BLaER1 treated with 17β-estradiol and CSF1 and Interleukin-3, amounts not matched to agents 10 nM and 100 nM (cell line): ENCODE results near the gene SOX8.

Experiments used
- H3K27ac ChIP-seq, 11 experiments: shearing (Covaris generic); formaldehyde crosslinking; 2 replicates each; pipeline ENCODE4 v1.8.1; 2022
- H3K27me3 ChIP-seq, 11 experiments: shearing (Covaris generic); formaldehyde crosslinking; 2 replicates each; pipeline ENCODE4 v1.8.1; 2022
- H3K36me3 ChIP-seq, 11 experiments: shearing (Covaris generic); formaldehyde crosslinking; 2 replicates each; pipeline ENCODE4 v1.8.1; 2022
- H3K4me1 ChIP-seq, 10 experiments: shearing (Covaris generic); formaldehyde crosslinking; 2 replicates each; pipeline ENCODE4 v1.8.1; 2022
- H3K4me2 ChIP-seq, 11 experiments: shearing (Covaris generic); formaldehyde crosslinking; 2 replicates each; pipeline ENCODE4 v1.8.1; 2022
- H3K4me3 ChIP-seq, 10 experiments: shearing (Covaris generic); formaldehyde crosslinking; 2 replicates each; pipeline ENCODE4 v1.8.1; 2022
- H3K9ac ChIP-seq, 11 experiments: shearing (Covaris generic); formaldehyde crosslinking; 2 replicates each; pipeline ENCODE4 v1.8.1; 2022
- H3K9me3 ChIP-seq, 11 experiments: shearing (Covaris generic); formaldehyde crosslinking; replicated peaks in 1 of 11; 2 replicates each; pipeline ENCODE4 v1.8.1; 2022
- H4K20me1 ChIP-seq, 11 experiments: shearing (Covaris generic); formaldehyde crosslinking; 2 replicates each; pipeline ENCODE4 v1.8.1; 2022
- Cebpa-rat ChIP-seq, 11 experiments: shearing (Covaris generic); IDR thresholded peaks; 2 replicates each; pipeline ENCODE4 v1.8.1; 2022

Gene SOX8

DNA sequence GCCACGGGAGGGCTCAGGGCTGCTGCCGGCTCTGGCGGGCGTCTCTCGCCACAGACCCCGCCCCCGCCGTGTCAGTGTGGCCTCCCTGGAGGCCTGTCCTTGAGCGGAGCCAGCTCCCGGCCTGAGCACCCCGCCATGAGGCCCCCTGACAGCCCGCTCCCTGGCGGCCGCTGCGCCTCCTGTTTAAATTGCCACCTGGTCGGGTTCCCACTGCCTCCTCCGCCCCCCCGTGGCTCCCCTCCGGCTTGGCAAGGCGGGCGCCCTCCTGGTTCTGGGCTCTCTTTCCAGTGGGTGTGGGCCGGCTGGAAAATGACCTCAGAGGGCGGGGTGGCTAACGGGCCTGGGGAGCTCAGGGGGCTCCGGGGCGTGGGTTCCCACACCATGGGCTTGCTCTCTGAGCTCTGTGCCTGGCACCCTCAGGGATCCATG is 48.9 kb downstream of the SOX8 start:
- H3K36me3 ChIP-seq, result no peaks in the 10 kb centered on the region
- peaks cover 0 to 22% (median 12%) of the 10 kb centered on the region in 11 experiments; a peak in 11 of 22 replicates for H3K9me3 ChIP-seq
- H3K27ac ChIP-seq, result no peak overlapping the region
- H3K4me3 ChIP-seq, result peak overlapping the region in 1 of 10 experiments; percentile 38; a peak in 2 of 20 replicates
- peak overlapping the region; percentile 3 to 75 (median 64); a peak in 18 of 22 replicates for H3K4me2 ChIP-seq
- TF ChIP-seq Cebpa-rat (IDR thresholded peaks at IDR 0.05), result no peak
- H3K9ac ChIP-seq, result no peak overlapping the region
- peaks cover 69 to 94% (median 79%) of the 10 kb centered on the region in 11 experiments for H3K27me3 ChIP-seq
- peaks cover 0 to 31% (median 25%) of the 10 kb centered on the region in 10 experiments; a peak in 16 of 20 replicates for H3K4me1 ChIP-seq
- H4K20me1 ChIP-seq, result peaks cover 0 to 72% (median 33%) of the 10 kb centered on the region in 11 experiments; a peak in 17 of 22 replicates

DNA sequence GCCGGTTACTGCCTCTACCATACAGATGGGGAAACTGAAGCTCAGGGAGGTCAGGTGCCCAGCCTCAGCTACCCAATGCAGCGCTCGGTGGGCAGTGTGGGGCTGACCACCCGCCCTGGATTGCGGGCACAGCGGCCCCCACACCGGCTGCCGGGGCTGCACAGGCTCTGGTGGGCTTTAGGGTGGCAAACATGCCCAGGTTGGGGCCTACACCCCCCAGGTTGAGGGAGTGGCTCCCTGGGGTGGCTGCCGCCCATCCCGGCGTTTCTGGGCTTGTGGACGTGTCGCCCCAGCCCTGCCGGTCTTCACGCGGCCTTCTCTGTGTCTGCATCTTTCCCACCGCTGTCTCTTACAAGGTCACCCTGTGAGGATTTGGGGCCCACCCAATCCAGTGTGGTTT is 50.1 kb downstream of the SOX8 start:
- peaks cover 67 to 94% (median 79%) of the 10 kb centered on the region in 11 experiments for H3K27me3 ChIP-seq
- H3K9me3 ChIP-seq, result peaks cover 0 to 22% (median 12%) of the 10 kb centered on the region in 11 experiments; a peak in 11 of 22 replicates

DNA sequence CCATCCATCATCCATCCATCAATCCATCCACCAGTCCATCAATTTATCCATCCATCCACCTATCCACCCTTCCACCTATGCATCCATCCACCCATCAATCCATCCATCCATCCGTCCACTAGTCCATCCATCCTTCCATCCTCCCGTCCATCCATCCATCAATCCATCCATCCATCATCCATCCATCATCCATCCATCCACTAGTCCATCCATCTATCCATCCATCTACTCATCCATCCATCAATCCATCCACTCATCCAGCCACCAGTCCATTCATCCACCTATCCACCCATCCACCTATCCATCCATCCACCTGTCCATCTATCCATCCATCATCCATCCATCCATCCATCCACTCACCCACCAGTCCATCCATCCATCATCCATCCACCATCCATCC is 51.0 kb downstream of the SOX8 start:
- no peak overlapping the region for H3K4me2 ChIP-seq
- peaks cover 0 to 22% (median 12%) of the 10 kb centered on the region in 11 experiments; a peak in 11 of 22 replicates for H3K9me3 ChIP-seq
- no peak overlapping the region for H3K9ac ChIP-seq
- no peak overlapping the region for H3K27ac ChIP-seq
- peaks cover 17 to 47% (median 42%) of the 10 kb centered on the region in 10 experiments for H3K4me1 ChIP-seq
- no peaks in the 10 kb centered on the region for H3K36me3 ChIP-seq
- H3K27me3 ChIP-seq, result peaks cover 63 to 92% (median 76%) of the 10 kb centered on the region in 11 experiments
- no peak overlapping the region for H3K4me3 ChIP-seq
- TF ChIP-seq Cebpa-rat (IDR thresholded peaks at IDR 0.05), result no peak
- H4K20me1 ChIP-seq, result peaks cover 0 to 69% (median 35%) of the 10 kb centered on the region in 11 experiments; a peak in 17 of 22 replicates

More for the DNA sequence above, 50.1 kb downstream of the SOX8 start:
- Histone ChIP-seq H3K4me1 (peaks cover 9 to 39% (median 33%) of the 10 kb centered on the region in 10 experiments), H3K4me3 (no peak overlapping the region), H3K27ac (no peak overlapping the region), H3K9ac (no peak overlapping the region), H3K36me3 (no peaks in the 10 kb centered on the region), H3K4me2 (no peak overlapping the region), H4K20me1 (peaks cover 0 to 72% (median 37%) of the 10 kb centered on the region in 11 experiments; a peak in 17 of 22 replicates)
- TF ChIP-seq Cebpa-rat (IDR thresholded peaks at IDR 0.05), result no peak

DNA sequence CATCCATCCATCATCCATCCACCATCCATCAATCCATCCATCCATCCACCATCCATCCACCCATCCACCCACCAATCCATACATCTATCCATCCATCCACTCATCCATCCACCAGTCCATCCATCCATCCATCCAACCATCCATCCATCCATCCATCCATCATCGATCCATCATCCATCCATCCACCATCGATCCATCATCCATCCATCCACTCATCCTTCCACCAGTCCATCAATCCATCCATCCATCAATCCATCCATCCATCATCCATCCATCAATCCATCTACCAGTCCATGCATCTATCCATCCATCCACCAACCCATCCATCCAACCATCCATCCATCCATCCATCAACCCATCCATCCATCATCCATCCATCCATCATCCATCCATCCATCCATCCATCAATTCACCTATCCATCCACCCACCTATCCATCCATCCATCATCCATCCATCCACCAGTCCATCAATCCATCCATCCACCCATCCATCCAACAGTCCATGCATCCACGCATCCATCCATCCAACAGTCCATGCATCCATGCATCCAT is 51.6 kb downstream of the SOX8 start:
- peaks cover 19 to 53% (median 47%) of the 10 kb centered on the region in 10 experiments for H3K4me1 ChIP-seq
- no peak overlapping the region for H3K27ac ChIP-seq
- peaks cover 0 to 22% (median 12%) of the 10 kb centered on the region in 11 experiments; a peak in 11 of 22 replicates for H3K9me3 ChIP-seq
- no peak overlapping the region for H3K4me2 ChIP-seq
- TF ChIP-seq Cebpa-rat (IDR thresholded peaks at IDR 0.05), result no peak
- H3K27me3 ChIP-seq, result peaks cover 63 to 92% (median 76%) of the 10 kb centered on the region in 11 experiments
- peaks cover 0 to 69% (median 38%) of the 10 kb centered on the region in 11 experiments; a peak in 17 of 22 replicates for H4K20me1 ChIP-seq
- no peak overlapping the region for H3K9ac ChIP-seq
- no peak overlapping the region for H3K4me3 ChIP-seq
- H3K36me3 ChIP-seq, result no peaks in the 10 kb centered on the region

DNA sequence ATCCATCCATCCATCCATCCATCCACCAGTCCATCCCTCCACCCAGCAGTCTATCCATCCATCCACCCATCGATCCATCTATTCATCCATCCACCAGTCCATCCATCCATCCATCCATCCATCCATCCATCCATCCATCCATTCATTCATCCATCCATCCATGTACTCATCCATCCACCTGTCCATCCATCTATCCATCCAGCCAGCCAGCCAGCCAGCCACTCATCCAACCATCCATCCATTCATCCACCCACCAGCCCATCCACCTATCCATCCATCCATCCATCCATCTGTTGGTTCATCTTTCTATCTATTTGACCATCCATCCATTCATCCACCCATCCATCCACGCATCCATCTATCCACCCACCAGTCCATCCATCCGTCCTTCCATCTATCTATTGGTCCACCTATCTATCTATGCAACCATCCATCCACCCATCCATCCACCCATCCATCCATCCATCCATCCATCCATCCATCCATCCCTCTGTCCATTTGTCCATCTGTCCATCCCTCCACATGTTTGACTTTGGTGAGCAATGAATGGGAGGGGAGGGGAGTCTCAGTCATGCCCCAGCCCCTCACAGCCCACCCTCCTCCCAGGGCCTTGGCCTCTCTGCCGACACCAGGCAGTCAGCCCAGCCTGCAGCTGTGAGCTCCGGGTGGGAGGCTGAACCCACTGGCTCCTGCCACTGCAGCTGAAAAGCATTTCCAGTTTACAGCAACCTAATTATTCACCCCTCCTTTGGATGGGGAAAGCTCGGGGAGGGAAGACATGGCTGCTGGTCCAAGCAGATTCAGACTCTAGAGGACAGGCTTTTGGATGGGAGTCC is 52.9 kb downstream of the SOX8 start:
- Histone ChIP-seq H3K9me3 (peaks cover 0 to 22% (median 12%) of the 10 kb centered on the region in 11 experiments; a peak in 11 of 22 replicates), H3K4me1 (peaks cover 19 to 47% (median 38%) of the 10 kb centered on the region in 10 experiments), H3K27me3 (peaks cover 62 to 92% (median 75%) of the 10 kb centered on the region in 11 experiments), H3K36me3 (no peaks in the 10 kb centered on the region), H3K4me3 (no peak overlapping the region), H3K4me2 (no peak overlapping the region), H3K9ac (no peak overlapping the region), H4K20me1 (peaks cover 0 to 69% (median 29%) of the 10 kb centered on the region in 11 experiments; a peak in 17 of 22 replicates), H3K27ac (no peak overlapping the region)
- no peak for TF ChIP-seq Cebpa-rat (IDR thresholded peaks at IDR 0.05)

DNA sequence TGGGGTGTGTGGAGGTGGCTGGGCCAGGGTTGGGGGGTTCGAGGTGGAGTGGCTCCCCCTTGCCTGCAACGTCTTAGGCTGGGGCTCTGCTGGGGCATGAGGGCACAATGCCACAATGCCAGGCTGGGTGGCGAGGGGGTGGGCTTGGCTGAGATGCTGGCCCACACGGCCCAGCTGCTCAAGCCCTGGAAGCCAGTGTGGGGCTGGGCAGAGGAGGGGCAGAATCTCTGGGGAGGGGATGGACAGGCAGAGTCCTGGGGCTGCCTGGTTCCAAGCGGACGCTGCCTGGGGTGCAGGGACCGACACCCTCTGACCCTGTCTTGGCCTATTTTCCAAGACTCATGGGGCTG is 53.5 kb downstream of the SOX8 start:
- peaks cover 0 to 72% (median 27%) of the 10 kb centered on the region in 11 experiments; a peak in 16 of 22 replicates for H4K20me1 ChIP-seq
- peaks cover 56 to 92% (median 75%) of the 10 kb centered on the region in 11 experiments for H3K27me3 ChIP-seq
- H3K36me3 ChIP-seq, result no peaks in the 10 kb centered on the region
- H3K4me2 ChIP-seq, result no peak overlapping the region
- no peak overlapping the region for H3K9ac ChIP-seq
- no peak overlapping the region for H3K4me3 ChIP-seq
- H3K9me3 ChIP-seq, result peaks cover 0 to 22% (median 12%) of the 10 kb centered on the region in 11 experiments; a peak in 11 of 22 replicates
- peaks cover 19 to 41% (median 36%) of the 10 kb centered on the region in 10 experiments for H3K4me1 ChIP-seq
- no peak overlapping the region for H3K27ac ChIP-seq
- TF ChIP-seq Cebpa-rat (IDR thresholded peaks at IDR 0.05), result no peak

DNA sequence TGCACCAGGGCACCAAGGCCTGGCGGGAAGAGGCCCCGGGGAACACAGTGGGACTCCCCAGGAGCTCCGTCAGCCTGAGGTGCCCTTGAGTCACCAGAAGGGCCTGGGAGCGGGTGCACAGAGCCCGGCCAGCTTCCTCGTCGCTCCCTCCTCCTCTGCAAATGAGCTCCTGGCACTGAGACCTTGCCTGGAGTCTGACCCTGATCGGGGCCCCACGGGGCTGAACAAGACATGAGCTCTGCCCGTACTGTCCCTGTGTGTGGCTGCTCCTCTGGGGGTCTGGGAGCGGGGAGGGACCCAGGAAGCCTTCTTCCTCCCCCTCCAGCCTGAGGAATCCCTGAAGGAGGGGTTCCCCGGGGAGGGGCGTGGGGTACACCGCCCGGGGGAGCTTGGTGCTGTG is 54.6 kb downstream of the SOX8 start:
- Histone ChIP-seq H3K9me3 (peaks cover 0 to 22% (median 12%) of the 10 kb centered on the region in 11 experiments; a peak in 11 of 22 replicates), H3K4me1 (peaks cover 18 to 29% (median 25%) of the 10 kb centered on the region in 10 experiments), H3K36me3 (no peaks in the 10 kb centered on the region), H3K4me2 (peak overlapping the region; percentile 62 to 95 (median 86)), H4K20me1 (peaks cover 0 to 61% (median 22%) of the 10 kb centered on the region in 11 experiments; a peak in 15 of 22 replicates), H3K9ac (no peak overlapping the region), H3K27ac (no peak overlapping the region), H3K4me3 (no peak overlapping the region), H3K27me3 (peaks cover 45 to 81% (median 65%) of the 10 kb centered on the region in 11 experiments)
- no peak for TF ChIP-seq Cebpa-rat (IDR thresholded peaks at IDR 0.05)
